Peyer's patch (tissue), 4 donors: ENCODE data around the gene WDR89.

Source experiments
- CTCF ChIP-seq, 6 experiments: fragments of 450-650 bp in 4 of 6; fragments of 200-600 bp in 2 of 6; sonication (generic) in 1 of 6; IDR thresholded peaks; one replicate each; pipeline ENCODE4 v1.5.1; 2017 to 2019; ENCODE audit warnings: antibody characterized with exemption in 6 of 6, mild to moderate bottlenecking in 3 of 6, moderate library complexity in 1 of 6
- POLR2A ChIP-seq, 2 donors: fragments of 450-650 bp; IDR thresholded peaks; one replicate each; pipeline ENCODE4 v1.5.1; 2017; ENCODE audit warnings: antibody characterized with exemption in 2 of 2, mild to moderate bottlenecking in 2 of 2, moderate library complexity in 2 of 2

- TF ChIP-seq CTCF (IDR thresholded peaks at IDR 0.05) (no peak), POLR2A (IDR thresholded peaks at IDR 0.05) (no peak)
Measured at GRCh38 chr14:63670692-63671091, 29.0 kb upstream of the WDR89 start.
